Measurements from ENCODE around the gene RELN. TPM values are rescaled to one million over a fixed set of nuclear protein-coding genes. Genes with fewer than 3 reads are reported as not detected.

RELN gene
- total RNA-seq, 6 donors from 2014 or later = 1.1 to 3.6 (median 2.6) TPM; not detected in 1

DNA sequence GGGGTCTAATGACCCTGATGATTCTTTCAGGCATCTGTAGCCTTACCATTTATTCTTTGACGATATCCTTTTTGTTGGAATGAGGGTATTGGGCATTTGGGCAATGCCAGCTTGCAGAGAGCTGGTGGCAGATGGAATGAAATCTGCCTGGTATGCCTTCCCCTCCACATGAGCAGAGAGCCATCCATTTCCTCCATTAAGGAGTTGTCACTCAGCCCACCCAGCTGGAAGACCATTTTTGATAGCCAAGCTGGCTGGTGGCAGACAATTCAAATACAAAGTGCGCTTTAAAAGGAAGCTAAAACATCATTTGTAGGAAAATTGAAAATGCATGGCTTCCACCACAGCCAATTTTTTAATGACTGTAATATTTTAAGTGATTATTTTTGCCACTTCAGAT is 303.4 kb downstream of the RELN start:
- TF ChIP-seq EP300 (IDR thresholded peaks at IDR 0.05) (no peak), POLR2A (IDR thresholded peaks at IDR 0.05) (no peak), POLR2AphosphoS5 (IDR thresholded peaks at IDR 0.05) (no peak)
- TF ChIP-seq, protein P1, sequence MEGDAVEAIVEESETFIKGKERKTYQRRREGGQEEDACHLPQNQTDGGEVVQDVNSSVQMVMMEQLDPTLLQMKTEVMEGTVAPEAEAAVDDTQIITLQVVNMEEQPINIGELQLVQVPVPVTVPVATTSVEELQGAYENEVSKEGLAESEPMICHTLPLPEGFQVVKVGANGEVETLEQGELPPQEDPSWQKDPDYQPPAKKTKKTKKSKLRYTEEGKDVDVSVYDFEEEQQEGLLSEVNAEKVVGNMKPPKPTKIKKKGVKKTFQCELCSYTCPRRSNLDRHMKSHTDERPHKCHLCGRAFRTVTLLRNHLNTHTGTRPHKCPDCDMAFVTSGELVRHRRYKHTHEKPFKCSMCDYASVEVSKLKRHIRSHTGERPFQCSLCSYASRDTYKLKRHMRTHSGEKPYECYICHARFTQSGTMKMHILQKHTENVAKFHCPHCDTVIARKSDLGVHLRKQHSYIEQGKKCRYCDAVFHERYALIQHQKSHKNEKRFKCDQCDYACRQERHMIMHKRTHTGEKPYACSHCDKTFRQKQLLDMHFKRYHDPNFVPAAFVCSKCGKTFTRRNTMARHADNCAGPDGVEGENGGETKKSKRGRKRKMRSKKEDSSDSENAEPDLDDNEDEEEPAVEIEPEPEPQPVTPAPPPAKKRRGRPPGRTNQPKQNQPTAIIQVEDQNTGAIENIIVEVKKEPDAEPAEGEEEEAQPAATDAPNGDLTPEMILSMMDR (IDR thresholded peaks at IDR 0.05) = no peak
- 78 to 80% methylated on average over 2 of the region's 2 CpGs for WGBS, 2 donors
- DNase-seq (no peak), ATAC-seq (ENCODE audit: low FRiP score in 2 of 2) (no peak)
- Histone ChIP-seq H3K4me3 (no peak overlapping the region), H3K4me1 (no peaks in the 10 kb centered on the region), H3K36me3 (no peaks in the 10 kb centered on the region), H3K27me3 (no peaks in the 10 kb centered on the region), H3K27ac (no peak overlapping the region), H3K9me3 (no peaks in the 10 kb centered on the region)

DNA sequence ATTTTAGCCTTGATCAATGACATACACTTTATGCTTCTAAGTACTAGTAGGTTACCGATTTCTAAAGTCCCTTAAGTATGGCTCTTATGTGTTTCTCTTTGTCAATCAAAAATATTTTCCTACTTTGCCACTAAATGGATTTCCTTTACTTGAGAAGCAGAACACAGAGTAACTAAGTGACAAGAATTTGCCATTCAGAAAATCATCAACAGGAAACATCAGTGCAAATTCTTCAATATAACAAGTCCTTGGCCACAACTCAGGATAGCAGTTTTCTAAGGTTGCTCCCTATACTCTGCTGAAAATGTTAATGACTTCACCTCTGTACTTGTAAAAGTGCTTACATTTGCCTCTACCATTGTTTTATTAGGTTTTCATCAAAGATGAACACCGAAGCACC is 303.8 kb downstream of the RELN start:
- Histone ChIP-seq H3K27me3 (no peaks in the 10 kb centered on the region), H3K36me3 (no peaks in the 10 kb centered on the region), H3K4me1 (no peaks in the 10 kb centered on the region), H3K4me3 (no peak overlapping the region), H3K27ac (no peak overlapping the region), H3K9me3 (no peaks in the 10 kb centered on the region)
- no peak for DNase-seq
- no peak for ATAC-seq (ENCODE audit: low FRiP score in 2 of 2)
- WGBS, 2 donors = 64 to 75% methylated on average over 2 of the region's 2 CpGs
- TF ChIP-seq, protein P1 (IDR thresholded peaks at IDR 0.05) = no peak
- TF ChIP-seq POLR2A (IDR thresholded peaks at IDR 0.05) (no peak), POLR2AphosphoS5 (IDR thresholded peaks at IDR 0.05) (no peak), EP300 (IDR thresholded peaks at IDR 0.05) (no peak)

DNA sequence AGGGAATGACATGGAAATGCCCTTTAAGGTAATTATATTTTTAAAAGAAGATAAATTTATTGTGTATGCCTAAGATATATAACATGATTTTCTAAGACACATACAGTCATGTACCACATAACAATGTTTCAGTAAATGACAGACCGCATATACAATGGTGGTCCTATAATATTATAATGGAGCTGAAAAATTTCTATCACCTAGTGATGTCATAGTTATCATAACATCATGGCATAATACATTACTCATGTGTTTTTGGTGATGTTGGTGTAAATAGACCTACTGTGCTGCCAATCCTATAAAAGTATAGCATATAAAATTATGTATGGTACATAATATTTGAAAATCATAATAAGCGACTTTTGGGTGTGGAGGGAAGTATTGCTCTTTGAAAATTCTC is 306.1 kb downstream of the RELN start:
- ATAC-seq (ENCODE audit: low FRiP score in 2 of 2) = no peak
- 84 to 86% methylated on average over 2 of the region's 2 CpGs for WGBS, 2 donors
- Histone ChIP-seq H3K27ac (no peak overlapping the region), H3K4me3 (no peak overlapping the region), H3K4me1 (no peaks in the 10 kb centered on the region), H3K9me3 (no peaks in the 10 kb centered on the region), H3K36me3 (no peaks in the 10 kb centered on the region), H3K27me3 (no peaks in the 10 kb centered on the region)
- no peak for TF ChIP-seq POLR2AphosphoS5 (IDR thresholded peaks at IDR 0.05)
- TF ChIP-seq, protein P1 (IDR thresholded peaks at IDR 0.05) = no peak
- no peak for TF ChIP-seq POLR2A (IDR thresholded peaks at IDR 0.05)
- no peak for TF ChIP-seq EP300 (IDR thresholded peaks at IDR 0.05)
- DNase-seq = no peak

DNA sequence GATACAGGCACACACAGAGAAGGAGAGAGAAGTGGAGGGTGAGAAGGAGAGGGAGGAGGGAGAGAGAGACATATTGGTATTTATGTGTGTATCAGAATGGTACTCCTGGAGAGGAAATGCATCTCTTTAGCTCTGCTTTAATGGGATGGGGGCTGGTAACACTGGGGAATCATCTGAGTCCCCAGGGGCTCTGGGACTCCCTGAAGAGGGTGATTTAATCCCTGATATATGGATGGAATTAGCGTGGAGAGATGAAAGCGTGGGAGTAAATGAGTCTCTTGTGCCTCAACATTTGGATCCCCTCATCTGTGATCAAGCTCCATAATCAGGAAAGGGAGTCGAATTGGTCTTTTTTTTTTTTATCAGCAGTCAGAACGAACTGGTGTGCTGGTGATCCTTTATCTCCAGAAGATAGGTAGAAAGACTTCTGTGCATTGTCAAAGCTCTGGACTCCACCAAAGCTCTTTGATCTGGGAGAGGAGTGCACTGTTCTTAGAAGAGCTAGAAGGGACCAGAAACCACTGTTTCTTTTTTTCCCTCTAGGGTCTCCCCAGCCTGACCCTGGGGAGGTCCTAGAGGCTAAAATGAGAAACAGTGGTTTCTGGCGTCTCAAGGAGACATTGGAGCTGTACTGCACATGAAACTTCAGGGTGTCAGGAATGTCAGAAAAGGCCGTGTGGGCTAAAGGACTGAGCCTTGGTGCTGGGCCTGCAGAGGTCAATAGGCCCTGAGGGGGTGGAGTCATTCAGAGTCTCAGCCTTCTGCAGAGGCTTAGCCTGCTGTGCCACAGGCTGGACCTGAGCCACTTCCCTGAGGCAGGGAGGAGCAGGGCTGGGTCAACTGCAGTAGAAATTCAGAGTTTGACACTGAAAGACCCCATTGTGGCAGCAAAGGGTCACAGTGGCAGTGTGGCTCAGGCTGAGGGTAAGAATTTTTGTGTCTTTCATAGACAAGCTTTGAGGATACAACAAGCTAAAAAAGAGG is 309.0 kb downstream of the RELN start:
- DNase-seq (no peak), ATAC-seq (ENCODE audit: low FRiP score in 2 of 2) (no peak)
- Histone ChIP-seq H3K27ac (no peak overlapping the region), H3K9me3 (no peaks in the 10 kb centered on the region), H3K4me1 (no peaks in the 10 kb centered on the region), H3K27me3 (no peaks in the 10 kb centered on the region), H3K36me3 (no peaks in the 10 kb centered on the region), H3K4me3 (no peak overlapping the region)
- TF ChIP-seq POLR2A (IDR thresholded peaks at IDR 0.05) = no peak
- WGBS, 2 donors = 60 to 62% methylated on average over 6 of the region's 6 CpGs

DNA sequence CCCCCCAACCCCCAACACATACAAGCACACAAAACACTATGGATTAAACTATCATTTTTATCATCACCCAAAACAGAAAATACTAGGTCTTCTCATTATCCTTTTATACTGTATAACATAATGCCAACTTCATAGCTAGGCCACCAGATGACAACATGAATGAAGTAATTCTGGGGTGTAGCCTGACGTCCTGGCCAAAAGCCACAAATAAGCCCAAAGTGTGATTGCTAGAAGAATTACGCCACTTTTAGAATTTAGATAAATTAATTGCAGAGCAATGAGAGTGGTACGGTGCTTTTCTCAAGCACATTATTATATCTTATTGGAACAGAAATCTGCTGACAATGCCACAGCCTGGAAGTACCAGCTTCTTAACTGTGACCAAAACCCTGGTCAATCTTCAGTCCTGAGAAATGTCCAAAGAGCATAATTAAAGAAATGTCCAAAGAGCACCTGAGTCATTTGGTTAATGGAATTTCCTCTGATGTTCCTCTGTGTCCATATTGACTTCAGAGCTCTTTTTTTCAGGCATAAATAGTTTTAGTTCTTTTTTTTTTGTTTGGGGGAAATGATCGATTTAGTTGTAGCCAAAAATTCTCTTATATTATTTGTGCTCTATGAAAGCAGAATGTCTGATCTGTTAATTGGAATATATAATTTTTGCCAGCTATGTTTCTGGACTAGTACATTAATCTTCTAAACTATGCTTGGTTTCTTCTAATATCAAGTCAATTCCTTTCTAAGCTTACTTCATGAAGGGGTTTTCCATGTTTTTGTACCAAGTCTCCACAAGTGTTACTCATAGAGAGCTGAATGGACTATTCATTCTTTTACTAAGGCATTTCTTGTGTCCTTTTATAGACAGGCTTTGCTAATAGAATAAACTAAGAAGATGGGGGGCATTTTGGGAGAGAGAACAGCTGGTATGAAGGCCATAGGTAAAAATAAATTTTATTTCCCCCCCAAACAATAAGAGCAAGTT is 310.0 kb downstream of the RELN start:
- Histone ChIP-seq H3K4me3 (no peak overlapping the region), H3K36me3 (no peaks in the 10 kb centered on the region), H3K4me1 (no peaks in the 10 kb centered on the region), H3K27ac (no peak overlapping the region), H3K27me3 (no peaks in the 10 kb centered on the region), H3K9me3 (no peaks in the 10 kb centered on the region)
- ATAC-seq (ENCODE audit: low FRiP score in 2 of 2) (no peak), DNase-seq (no peak)
- TF ChIP-seq EP300 (IDR thresholded peaks at IDR 0.05) = no peak
- no peak for TF ChIP-seq POLR2A (IDR thresholded peaks at IDR 0.05)
- TF ChIP-seq, protein P1 (IDR thresholded peaks at IDR 0.05) = no peak
- no peak for TF ChIP-seq POLR2AphosphoS5 (IDR thresholded peaks at IDR 0.05)
- 68 to 84% methylated on average over 4 of the region's 4 CpGs for WGBS, 2 donors
